Measurements from ENCODE around the gene FOLR1. TPM values are rescaled to one million over a fixed set of nuclear protein-coding genes. Genes with fewer than 3 reads are reported as not detected.
A peak's percentile ranks its signal among the peaks of the same experiment; 100 is the strongest.
"Not testable (repeated sequence)": the region's sequence is repeated elsewhere in the genome, so short reads cannot be mapped to it uniquely, and the experiment has no call there.

Gene FOLR1
- total RNA-seq, 1 experiment from 2014 or later = 4.8 TPM

GRCh38 chr11:72181553-72181958 lies 10.4 kb upstream of the FOLR1 start:
- DNase-seq (ENCODE audit: low read depth, low spot score); H3K27me3 ChIP-seq (ENCODE audit: insufficient read depth, low read length); BruUV-seq (replicated peaks); intact Hi-C loops (cut with micrococcal nuclease); H3K27ac ChIP-seq (ENCODE audit: low read depth, low read length); POLR2A ChIA-PET; H4K20me1 ChIP-seq (ENCODE audit: insufficient read depth); H3K4me2 ChIP-seq (ENCODE audit: low read length); H3K4me1 ChIP-seq (ENCODE audit: control insufficient read depth in 1 of 2, insufficient read depth in 2 of 2, low read length in 2 of 2); H3K36me3 ChIP-seq (ENCODE audit: control insufficient read depth in 1 of 2, insufficient read depth in 2 of 2, low read length in 2 of 2); H2AFZ ChIP-seq (ENCODE audit: low read depth, low read length, poor library complexity, severe bottlenecking); H3K9me2 ChIP-seq (ENCODE audit: insufficient read depth); H3K9me3 ChIP-seq (ENCODE audit: control insufficient read depth in 1 of 2, insufficient read depth in 1 of 2, low read depth in 1 of 2, low read length in 2 of 2); RAD21 ChIA-PET (ENCODE audit: low non-redundant PET in 1 of 2, low total read pairs in 2 of 2, uncharacterized antibody in 2 of 2, unreplicated experiment in 2 of 2); H3K9ac ChIP-seq (ENCODE audit: low read length); H3K79me2 ChIP-seq (ENCODE audit: insufficient read depth, low read length); H3K4me3 ChIP-seq (replicated peaks in 1 of 2; ENCODE audit: low read depth in 1 of 2, low read length in 2 of 2): not testable (repeated sequence)
- CTCF ChIA-PET = interaction anchor here (0.6 to 1.2 kb wide), 5 partner anchors 37 to 392 kb away, joined by 3 to 7 read pairs (median 3); no protein-coding TSS in a partner anchor
- peak; percentile 64 for ATAC-seq
- TF ChIP-seq RAD21 (IDR thresholded peaks at IDR 0.05; ENCODE audit: low read depth) (peak; percentile 61), CTCF (IDR thresholded peaks at IDR 0.05 in 2 of 3, conservative IDR thresholded peaks at IDR 0.05 in 1 of 3; ENCODE audit: borderline replicate concordance in 1 of 3, insufficient read depth in 1 of 3, low read depth in 2 of 3, low read length in 2 of 3) (peak; percentile 27 to 38 (median 33); a peak in 5 of 6 replicates)

- DNase-seq (ENCODE audit: low read depth, low spot score) (no peak), ATAC-seq (no peak)
- no peaks in the 10 kb centered on the region for H3K36me3 ChIP-seq (ENCODE audit: control insufficient read depth in 1 of 2, insufficient read depth in 2 of 2, low read length in 2 of 2)
- POLR2A ChIA-PET = no interaction called here
- no peaks in the 10 kb centered on the region for H3K79me2 ChIP-seq (ENCODE audit: insufficient read depth, low read length)
- CTCF ChIA-PET = interaction anchor here (0.7 kb wide), 1 partner anchor 44 kb away, joined by 3 read pairs; no protein-coding TSS in a partner anchor
- intact Hi-C loops (cut with micrococcal nuclease) = no loop called here
- no peak for TF ChIP-seq ATF3 (IDR thresholded peaks at IDR 0.05)
- TF ChIP-seq EZH2 (IDR thresholded peaks at IDR 0.05) = no peak
- no peak for TF ChIP-seq TCF7L2 (IDR thresholded peaks at IDR 0.05; ENCODE audit: borderline replicate concordance, extremely low read depth, insufficient read depth, insufficient read length)
- H2AFZ ChIP-seq (ENCODE audit: low read depth, low read length, poor library complexity, severe bottlenecking) = no peak overlapping the region
- no peaks in the 10 kb centered on the region for H4K20me1 ChIP-seq (ENCODE audit: insufficient read depth)
- H3K27ac ChIP-seq (ENCODE audit: low read depth, low read length) = no peak overlapping the region
- H3K4me1 ChIP-seq (ENCODE audit: control insufficient read depth in 1 of 2, insufficient read depth in 2 of 2, low read length in 2 of 2) = peaks cover 13 to 26% of the 10 kb centered on the region in 2 experiments
- H3K9me3 ChIP-seq (ENCODE audit: control insufficient read depth in 1 of 2, insufficient read depth in 1 of 2, low read depth in 1 of 2, low read length in 2 of 2) = no peaks in the 10 kb centered on the region
- H3K9ac ChIP-seq (ENCODE audit: low read length) = no peak overlapping the region
- no peak overlapping the region for H3K4me3 ChIP-seq (replicated peaks in 1 of 2; ENCODE audit: low read depth in 1 of 2, low read length in 2 of 2)
- H3K4me2 ChIP-seq (ENCODE audit: low read length) = no peak overlapping the region
- H3K9me2 ChIP-seq (ENCODE audit: insufficient read depth) = no peaks in the 10 kb centered on the region
- BruUV-seq (replicated peaks) = no TSS peak
- H3K27me3 ChIP-seq (ENCODE audit: insufficient read depth, low read length) = no peaks in the 10 kb centered on the region
- RAD21 ChIA-PET (ENCODE audit: low non-redundant PET in 1 of 2, low total read pairs in 2 of 2, uncharacterized antibody in 2 of 2, unreplicated experiment in 2 of 2) = no interaction called here
Observed at GRCh38 chr11:72188267-72188666, 3.7 kb upstream of the FOLR1 start.

All from HCT116 (cell line).